GM23338 (cell line): ENCODE measurements around the gene DST.

Experiments
- CREB1 ChIP-seq: fragments of 250-450 bp; sonication (Bioruptor Pico); IDR thresholded peaks from 2 replicates; pipeline ENCODE4 v1.5.0; 2020; ENCODE audit warnings: low read depth, mild to moderate bottlenecking, moderate library complexity
- EZH2 ChIP-seq: fragments of 200-600 bp; sonication (generic); IDR thresholded peaks from one replicate; pipeline ENCODE4 v1.8.0; 2017; ENCODE audit warnings: antibody characterized with exemption, mild to moderate bottlenecking, low read depth; ENCODE audit not compliant: unreplicated experiment
- EZH2phosphoT487 ChIP-seq: fragments of 200-600 bp; sonication (generic); IDR thresholded peaks from one replicate; pipeline ENCODE4 v1.8.1; 2018; ENCODE audit warnings: antibody characterized with exemption; ENCODE audit not compliant: unreplicated experiment
- JUNB ChIP-seq: IDR thresholded peaks from one replicate; pipeline ENCODE4 v1.6.1; 2016; ENCODE audit warnings: antibody characterized with exemption; ENCODE audit not compliant: unreplicated experiment
- NANOG ChIP-seq: IDR thresholded peaks from 2 replicates; pipeline ENCODE4 v1.6.1; 2016; ENCODE audit warnings: antibody characterized with exemption, borderline replicate concordance
- POLR2AphosphoS5 ChIP-seq: IDR thresholded peaks from 2 replicates; pipeline ENCODE4 v1.6.1; 2016; ENCODE audit warnings: antibody characterized with exemption, low read depth
- STAT1 ChIP-seq: IDR thresholded peaks from one replicate; pipeline ENCODE4 v1.6.1; 2016; ENCODE audit warnings: antibody characterized with exemption; ENCODE audit not compliant: unreplicated experiment
- ZNF114 ChIP-seq: fragments of 250-450 bp; sonication (Bioruptor Pico); IDR thresholded peaks from 2 replicates; pipeline ENCODE4 v1.5.0; 2020; ENCODE audit warnings: mild to moderate bottlenecking, moderate library complexity
- ZNF331 ChIP-seq: fragments of 250-450 bp; sonication (Bioruptor Pico); IDR thresholded peaks from 2 replicates; pipeline ENCODE4 v1.5.0; 2020; ENCODE audit warnings: low read depth, mild to moderate bottlenecking, moderate library complexity
- TF ChIP-seq, protein P1 (sequence below), 2 experiments: fragments of 200-600 bp in 1 of 2; sonication (generic) in 1 of 2; conservative IDR thresholded peaks; 2 replicates each; pipeline versions ENCODE4 v1.5.1 to v1.6.1; 2016 to 2017; ENCODE audit warnings: antibody characterized with exemption in 2 of 2, low read depth in 2 of 2, mild to moderate bottlenecking in 2 of 2, moderate library complexity in 1 of 2
- TF ChIP-seq, protein P2 (sequence below): IDR thresholded peaks from one replicate; pipeline ENCODE4 v1.6.1; 2018; ENCODE audit warnings: antibody characterized with exemption; ENCODE audit not compliant: unreplicated experiment
- TF ChIP-seq, protein P3 (sequence below): fragments of 250-450 bp; sonication (Bioruptor Pico); IDR thresholded peaks from 2 replicates; pipeline ENCODE4 v1.5.0; 2020; ENCODE audit warnings: mild to moderate bottlenecking, moderate library complexity
- TF ChIP-seq, protein P4 (sequence below): IDR thresholded peaks from 2 replicates; pipeline ENCODE4 v1.6.1; 2016; ENCODE audit warnings: antibody characterized with exemption

DNA sequence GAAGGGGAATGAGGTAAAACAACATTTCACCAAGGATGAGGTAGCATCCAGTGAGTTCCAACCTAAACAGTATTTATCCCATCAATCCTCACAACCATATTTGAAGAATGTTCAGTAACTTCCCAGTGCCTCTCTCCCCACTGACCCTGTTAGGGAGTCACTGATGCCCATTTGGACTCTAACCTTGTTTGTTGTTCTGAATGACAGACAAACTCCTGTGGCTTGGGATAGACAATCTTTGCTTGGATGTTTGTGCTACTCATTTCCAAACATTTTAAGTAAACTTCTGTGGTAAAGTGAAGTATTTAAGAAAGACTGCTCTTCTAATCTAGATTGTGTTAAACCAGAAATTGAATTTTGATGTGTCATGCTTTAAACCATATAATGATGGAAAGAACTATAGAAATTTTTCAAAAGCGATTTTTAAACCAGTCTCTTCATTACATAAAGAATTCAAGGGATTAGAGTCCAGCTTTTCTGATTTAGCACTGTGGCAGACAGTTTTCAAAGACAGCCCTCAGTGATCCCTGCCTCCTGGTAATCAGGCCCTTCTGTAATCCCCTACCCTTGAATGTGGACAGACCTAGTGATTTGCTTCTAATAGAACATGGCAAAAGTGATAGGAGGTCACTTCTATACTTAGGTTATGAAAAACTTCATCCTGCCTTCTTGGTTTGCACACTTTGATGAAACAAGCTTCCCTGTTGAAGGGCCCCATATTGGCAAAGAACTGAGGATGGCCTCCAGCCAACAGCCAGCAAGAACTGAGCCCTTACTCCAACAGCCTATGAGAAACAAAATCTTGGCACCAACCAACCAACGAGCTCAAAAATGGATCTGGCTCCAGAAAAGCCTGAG is 191.6 kb downstream of the DST start:
- TF ChIP-seq, protein P1, sequence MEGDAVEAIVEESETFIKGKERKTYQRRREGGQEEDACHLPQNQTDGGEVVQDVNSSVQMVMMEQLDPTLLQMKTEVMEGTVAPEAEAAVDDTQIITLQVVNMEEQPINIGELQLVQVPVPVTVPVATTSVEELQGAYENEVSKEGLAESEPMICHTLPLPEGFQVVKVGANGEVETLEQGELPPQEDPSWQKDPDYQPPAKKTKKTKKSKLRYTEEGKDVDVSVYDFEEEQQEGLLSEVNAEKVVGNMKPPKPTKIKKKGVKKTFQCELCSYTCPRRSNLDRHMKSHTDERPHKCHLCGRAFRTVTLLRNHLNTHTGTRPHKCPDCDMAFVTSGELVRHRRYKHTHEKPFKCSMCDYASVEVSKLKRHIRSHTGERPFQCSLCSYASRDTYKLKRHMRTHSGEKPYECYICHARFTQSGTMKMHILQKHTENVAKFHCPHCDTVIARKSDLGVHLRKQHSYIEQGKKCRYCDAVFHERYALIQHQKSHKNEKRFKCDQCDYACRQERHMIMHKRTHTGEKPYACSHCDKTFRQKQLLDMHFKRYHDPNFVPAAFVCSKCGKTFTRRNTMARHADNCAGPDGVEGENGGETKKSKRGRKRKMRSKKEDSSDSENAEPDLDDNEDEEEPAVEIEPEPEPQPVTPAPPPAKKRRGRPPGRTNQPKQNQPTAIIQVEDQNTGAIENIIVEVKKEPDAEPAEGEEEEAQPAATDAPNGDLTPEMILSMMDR (conservative IDR thresholded peaks at IDR 0.05; ENCODE audit: low read depth in 2 of 2): no peak
- TF ChIP-seq JUNB (no peak), POLR2AphosphoS5 (no peak), NANOG (no peak), CREB1 (no peak), EZH2phosphoT487 (no peak), EZH2 (no peak), ZNF331 (no peak), ZNF114 (CRISPR knock-in tag) (no peak), STAT1 (no peak)
- TF ChIP-seq, protein P2, sequence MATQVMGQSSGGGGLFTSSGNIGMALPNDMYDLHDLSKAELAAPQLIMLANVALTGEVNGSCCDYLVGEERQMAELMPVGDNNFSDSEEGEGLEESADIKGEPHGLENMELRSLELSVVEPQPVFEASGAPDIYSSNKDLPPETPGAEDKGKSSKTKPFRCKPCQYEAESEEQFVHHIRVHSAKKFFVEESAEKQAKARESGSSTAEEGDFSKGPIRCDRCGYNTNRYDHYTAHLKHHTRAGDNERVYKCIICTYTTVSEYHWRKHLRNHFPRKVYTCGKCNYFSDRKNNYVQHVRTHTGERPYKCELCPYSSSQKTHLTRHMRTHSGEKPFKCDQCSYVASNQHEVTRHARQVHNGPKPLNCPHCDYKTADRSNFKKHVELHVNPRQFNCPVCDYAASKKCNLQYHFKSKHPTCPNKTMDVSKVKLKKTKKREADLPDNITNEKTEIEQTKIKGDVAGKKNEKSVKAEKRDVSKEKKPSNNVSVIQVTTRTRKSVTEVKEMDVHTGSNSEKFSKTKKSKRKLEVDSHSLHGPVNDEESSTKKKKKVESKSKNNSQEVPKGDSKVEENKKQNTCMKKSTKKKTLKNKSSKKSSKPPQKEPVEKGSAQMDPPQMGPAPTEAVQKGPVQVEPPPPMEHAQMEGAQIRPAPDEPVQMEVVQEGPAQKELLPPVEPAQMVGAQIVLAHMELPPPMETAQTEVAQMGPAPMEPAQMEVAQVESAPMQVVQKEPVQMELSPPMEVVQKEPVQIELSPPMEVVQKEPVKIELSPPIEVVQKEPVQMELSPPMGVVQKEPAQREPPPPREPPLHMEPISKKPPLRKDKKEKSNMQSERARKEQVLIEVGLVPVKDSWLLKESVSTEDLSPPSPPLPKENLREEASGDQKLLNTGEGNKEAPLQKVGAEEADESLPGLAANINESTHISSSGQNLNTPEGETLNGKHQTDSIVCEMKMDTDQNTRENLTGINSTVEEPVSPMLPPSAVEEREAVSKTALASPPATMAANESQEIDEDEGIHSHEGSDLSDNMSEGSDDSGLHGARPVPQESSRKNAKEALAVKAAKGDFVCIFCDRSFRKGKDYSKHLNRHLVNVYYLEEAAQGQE: no peak
- TF ChIP-seq, protein P3, sequence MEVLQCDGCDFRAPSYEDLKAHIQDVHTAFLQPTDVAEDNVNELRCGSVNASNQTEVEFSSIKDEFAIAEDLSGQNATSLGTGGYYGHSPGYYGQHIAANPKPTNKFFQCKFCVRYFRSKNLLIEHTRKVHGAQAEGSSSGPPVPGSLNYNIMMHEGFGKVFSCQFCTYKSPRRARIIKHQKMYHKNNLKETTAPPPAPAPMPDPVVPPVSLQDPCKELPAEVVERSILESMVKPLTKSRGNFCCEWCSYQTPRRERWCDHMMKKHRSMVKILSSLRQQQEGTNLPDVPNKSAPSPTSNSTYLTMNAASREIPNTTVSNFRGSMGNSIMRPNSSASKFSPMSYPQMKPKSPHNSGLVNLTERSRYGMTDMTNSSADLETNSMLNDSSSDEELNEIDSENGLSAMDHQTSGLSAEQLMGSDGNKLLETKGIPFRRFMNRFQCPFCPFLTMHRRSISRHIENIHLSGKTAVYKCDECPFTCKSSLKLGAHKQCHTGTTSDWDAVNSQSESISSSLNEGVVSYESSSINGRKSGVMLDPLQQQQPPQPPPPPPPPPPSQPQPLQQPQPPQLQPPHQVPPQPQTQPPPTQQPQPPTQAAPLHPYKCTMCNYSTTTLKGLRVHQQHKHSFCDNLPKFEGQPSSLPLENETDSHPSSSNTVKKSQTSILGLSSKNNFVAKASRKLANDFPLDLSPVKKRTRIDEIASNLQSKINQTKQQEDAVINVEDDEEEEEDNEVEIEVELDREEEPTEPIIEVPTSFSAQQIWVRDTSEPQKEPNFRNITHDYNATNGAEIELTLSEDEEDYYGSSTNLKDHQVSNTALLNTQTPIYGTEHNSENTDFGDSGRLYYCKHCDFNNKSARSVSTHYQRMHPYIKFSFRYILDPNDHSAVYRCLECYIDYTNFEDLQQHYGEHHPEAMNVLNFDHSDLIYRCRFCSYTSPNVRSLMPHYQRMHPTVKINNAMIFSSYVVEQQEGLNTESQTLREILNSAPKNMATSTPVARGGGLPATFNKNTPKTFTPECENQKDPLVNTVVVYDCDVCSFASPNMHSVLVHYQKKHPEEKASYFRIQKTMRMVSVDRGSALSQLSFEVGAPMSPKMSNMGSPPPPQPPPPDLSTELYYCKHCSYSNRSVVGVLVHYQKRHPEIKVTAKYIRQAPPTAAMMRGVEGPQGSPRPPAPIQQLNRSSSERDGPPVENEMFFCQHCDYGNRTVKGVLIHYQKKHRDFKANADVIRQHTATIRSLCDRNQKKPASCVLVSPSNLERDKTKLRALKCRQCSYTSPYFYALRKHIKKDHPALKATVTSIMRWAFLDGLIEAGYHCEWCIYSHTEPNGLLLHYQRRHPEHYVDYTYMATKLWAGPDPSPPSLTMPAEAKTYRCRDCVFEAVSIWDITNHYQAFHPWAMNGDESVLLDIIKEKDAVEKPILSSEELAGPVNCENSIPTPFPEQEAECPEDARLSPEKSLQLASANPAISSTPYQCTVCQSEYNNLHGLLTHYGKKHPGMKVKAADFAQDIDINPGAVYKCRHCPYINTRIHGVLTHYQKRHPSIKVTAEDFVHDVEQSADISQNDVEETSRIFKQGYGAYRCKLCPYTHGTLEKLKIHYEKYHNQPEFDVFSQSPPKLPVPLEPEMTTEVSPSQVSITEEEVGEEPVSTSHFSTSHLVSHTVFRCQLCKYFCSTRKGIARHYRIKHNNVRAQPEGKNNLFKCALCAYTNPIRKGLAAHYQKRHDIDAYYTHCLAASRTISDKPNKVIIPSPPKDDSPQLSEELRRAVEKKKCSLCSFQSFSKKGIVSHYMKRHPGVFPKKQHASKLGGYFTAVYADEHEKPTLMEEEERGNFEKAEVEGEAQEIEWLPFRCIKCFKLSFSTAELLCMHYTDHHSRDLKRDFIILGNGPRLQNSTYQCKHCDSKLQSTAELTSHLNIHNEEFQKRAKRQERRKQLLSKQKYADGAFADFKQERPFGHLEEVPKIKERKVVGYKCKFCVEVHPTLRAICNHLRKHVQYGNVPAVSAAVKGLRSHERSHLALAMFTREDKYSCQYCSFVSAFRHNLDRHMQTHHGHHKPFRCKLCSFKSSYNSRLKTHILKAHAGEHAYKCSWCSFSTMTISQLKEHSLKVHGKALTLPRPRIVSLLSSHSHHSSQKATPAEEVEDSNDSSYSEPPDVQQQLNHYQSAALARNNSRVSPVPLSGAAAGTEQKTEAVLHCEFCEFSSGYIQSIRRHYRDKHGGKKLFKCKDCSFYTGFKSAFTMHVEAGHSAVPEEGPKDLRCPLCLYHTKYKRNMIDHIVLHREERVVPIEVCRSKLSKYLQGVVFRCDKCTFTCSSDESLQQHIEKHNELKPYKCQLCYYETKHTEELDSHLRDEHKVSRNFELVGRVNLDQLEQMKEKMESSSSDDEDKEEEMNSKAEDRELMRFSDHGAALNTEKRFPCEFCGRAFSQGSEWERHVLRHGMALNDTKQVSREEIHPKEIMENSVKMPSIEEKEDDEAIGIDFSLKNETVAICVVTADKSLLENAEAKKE: no peak
- TF ChIP-seq, protein P4, sequence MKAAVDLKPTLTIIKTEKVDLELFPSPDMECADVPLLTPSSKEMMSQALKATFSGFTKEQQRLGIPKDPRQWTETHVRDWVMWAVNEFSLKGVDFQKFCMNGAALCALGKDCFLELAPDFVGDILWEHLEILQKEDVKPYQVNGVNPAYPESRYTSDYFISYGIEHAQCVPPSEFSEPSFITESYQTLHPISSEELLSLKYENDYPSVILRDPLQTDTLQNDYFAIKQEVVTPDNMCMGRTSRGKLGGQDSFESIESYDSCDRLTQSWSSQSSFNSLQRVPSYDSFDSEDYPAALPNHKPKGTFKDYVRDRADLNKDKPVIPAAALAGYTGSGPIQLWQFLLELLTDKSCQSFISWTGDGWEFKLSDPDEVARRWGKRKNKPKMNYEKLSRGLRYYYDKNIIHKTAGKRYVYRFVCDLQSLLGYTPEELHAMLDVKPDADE: no peak
